ENCODE data around the gene KIF23.

Gene KIF23

GRCh38 chr15:69497076-69497475 is 82.9 kb downstream of the KIF23 start:
- Histone ChIP-seq H3K27ac (ENCODE audit: low read depth, low read length) (no peak overlapping the region), H3K4me1 (ENCODE audit: insufficient read depth, low read length) (peaks cover 8% of the 10 kb centered on the region; the same call in 1 of the 2 replicates), H3K9ac (ENCODE audit: low read depth, low read length) (no peak overlapping the region), H3K27me3 (ENCODE audit: insufficient read depth, low read length) (no peaks in the 10 kb centered on the region), H3K4me3 (ENCODE audit: low read length) (no peak overlapping the region), H3K9me3 (ENCODE audit: insufficient read depth, low read depth, low read length) (no peaks in the 10 kb centered on the region), H3K36me3 (ENCODE audit: insufficient read depth, low read length) (no peaks in the 10 kb centered on the region)
- 93% methylated on average over 1 of the region's 1 CpG for WGBS

- Histone ChIP-seq H3K9ac (ENCODE audit: low read depth, low read length) (no peak overlapping the region), H3K27me3 (ENCODE audit: insufficient read depth, low read length) (no peaks in the 10 kb centered on the region), H3K4me3 (ENCODE audit: low read length) (no peak overlapping the region), H3K9me3 (ENCODE audit: insufficient read depth, low read depth, low read length) (no peaks in the 10 kb centered on the region), H3K4me1 (ENCODE audit: insufficient read depth, low read length) (peaks cover 8% of the 10 kb centered on the region; the same call in 1 of the 2 replicates), H3K27ac (ENCODE audit: low read depth, low read length) (no peak overlapping the region), H3K36me3 (ENCODE audit: insufficient read depth, low read length) (no peaks in the 10 kb centered on the region)
- WGBS: 86% methylated on average over 1 of the region's 1 CpG
Measured at GRCh38 chr15:69497667-69498066, 83.5 kb downstream of the KIF23 start.
